Smooth muscle cell (in vitro differentiated cells): ENCODE results near the gene ATP1A4. TPM values are rescaled to one million over a fixed set of nuclear protein-coding genes. Genes with fewer than 3 reads are reported as not detected.

ENCODE experiments used
- DNase-seq: peaks from one replicate; lab custom pipeline; 2025; ENCODE audit not compliant: unreplicated experiment; lab: John Stamatoyannopoulos, UW
- H2AFZ ChIP-seq: fragments of 200-600 bp; sonication (generic); 2 replicates; pipeline ENCODE4 v1.6.0; 2016; ENCODE audit warnings: antibody characterized with exemption, low read depth, mild to moderate bottlenecking
- H3F3A ChIP-seq: fragments of 200-600 bp; sonication (generic); 2 replicates; pipeline ENCODE4 v1.6.0; 2017; ENCODE audit warnings: antibody characterized with exemption, low read depth
- H3K27ac ChIP-seq: fragments of 200-600 bp; sonication (generic); 2 replicates; pipeline ENCODE4 v1.5.1; 2016; ENCODE audit warnings: low read depth, mild to moderate bottlenecking
- H3K27me3 ChIP-seq: fragments of 200-600 bp; sonication (generic); 2 replicates; pipeline ENCODE4 v1.6.1; 2016; ENCODE audit warnings: low read depth, mild to moderate bottlenecking
- H3K36me3 ChIP-seq: fragments of 200-600 bp; sonication (generic); 2 replicates; pipeline ENCODE4 v1.5.1; 2016; ENCODE audit warnings: low read depth
- H3K4me1 ChIP-seq: fragments of 200-600 bp; sonication (generic); 2 replicates; pipeline ENCODE4 v1.5.1; 2016; ENCODE audit warnings: low read depth
- H3K4me2 ChIP-seq: fragments of 200-600 bp; sonication (generic); 2 replicates; pipeline ENCODE4 v1.6.0; 2016; ENCODE audit warnings: mild to moderate bottlenecking
- H3K4me3 ChIP-seq: fragments of 200-600 bp; sonication (generic); 2 replicates; pipeline ENCODE4 v1.5.1; 2016; ENCODE audit warnings: mild to moderate bottlenecking
- H3K79me2 ChIP-seq: fragments of 200-600 bp; sonication (generic); 2 replicates; pipeline ENCODE4 v1.6.0; 2016; ENCODE audit warnings: low read depth, mild to moderate bottlenecking
- H3K9ac ChIP-seq: fragments of 200-600 bp; sonication (generic); 2 replicates; pipeline ENCODE4 v1.6.0; 2016; ENCODE audit warnings: low read depth
- H3K9me3 ChIP-seq: fragments of 200-600 bp; sonication (generic); replicated peaks from 2 replicates; pipeline ENCODE4 v1.5.1; 2016; ENCODE audit warnings: low read depth
- H4K20me1 ChIP-seq: fragments of 200-600 bp; sonication (generic); 2 replicates; pipeline ENCODE4 v1.6.0; 2016; ENCODE audit warnings: low read depth
- WGBS: methylation state at CpG from one replicate; pipeline ENCODE4 v1.1.7; 2016; ENCODE audit warnings: low lambda C conversion rate; 5-methylcytosine and 5-hydroxymethylcytosine counted together
- polyA plus RNA-seq: library from polyadenylated mRNA; unstranded; fragments of >200 nt; fragmentation: Nextera tagmentation; extraction: Ambion mirVana; gene quantifications from 2 replicates; pipeline ENCODE4 v1.2.1, GENCODE V29; 2016
- total RNA-seq: library from RNA; depleted of rRNA; stranded (reverse); fragments of >200 nt; gene quantifications from 2 replicates; pipeline ENCODE4 v1.2.3, GENCODE V29; 2014
- TF ChIP-seq, protein P1 (sequence below): fragments of 200-600 bp; sonication (generic); IDR thresholded peaks from 2 replicates; pipeline ENCODE4 v1.5.1; 2017; ENCODE audit warnings: borderline replicate concordance, mild to moderate bottlenecking, antibody characterized with exemption; ENCODE audit not compliant: insufficient read depth, poor library complexity, severe bottlenecking

ATP1A4 gene
- total and polyA plus RNA-seq, 2 experiments from 2014 or later = not detected

DNA sequence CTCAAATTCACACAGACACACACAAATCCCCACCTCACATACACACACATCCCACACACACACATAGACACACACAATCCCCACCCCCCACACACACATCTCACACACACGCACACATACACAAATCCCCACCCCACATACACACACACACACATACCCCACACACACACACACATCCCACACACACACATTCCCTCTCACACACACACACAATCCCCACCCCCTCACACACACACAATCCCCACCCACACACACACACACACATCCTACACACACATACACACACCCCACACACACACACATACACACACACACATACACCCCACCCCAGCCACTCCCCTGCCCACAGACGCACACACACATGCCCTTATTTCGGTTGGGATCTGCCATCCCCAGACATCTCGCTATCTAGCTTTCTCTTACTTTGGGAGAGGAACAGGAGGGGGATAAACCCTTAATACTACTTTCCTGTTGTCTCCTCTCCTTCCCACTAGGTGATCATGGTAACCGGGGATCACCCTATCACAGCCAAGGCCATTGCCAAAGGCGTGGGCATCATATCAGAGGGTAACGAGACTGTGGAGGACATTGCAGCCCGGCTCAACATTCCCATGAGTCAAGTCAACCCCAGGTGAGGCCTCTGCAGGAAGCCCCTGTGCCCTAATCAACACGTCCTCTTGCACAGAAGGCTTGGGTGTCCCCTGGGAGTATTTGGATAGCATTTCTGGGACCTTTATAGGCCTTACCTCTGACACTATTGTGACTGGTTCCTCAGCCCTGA lies 17.2 kb upstream of the ATP1A4 start:
- H3K4me1 ChIP-seq = no peaks in the 10 kb centered on the region
- H3K4me3 ChIP-seq = no peak overlapping the region
- no peaks in the 10 kb centered on the region for H3K9me3 ChIP-seq
- H3K9ac ChIP-seq = no peak overlapping the region
- H3F3A ChIP-seq = no peaks in the 10 kb centered on the region
- H4K20me1 ChIP-seq = no peaks in the 10 kb centered on the region
- no peak overlapping the region for H3K27ac ChIP-seq
- 91% methylated on average over 8 of the region's 9 CpGs for WGBS
- H3K4me2 ChIP-seq = no peak overlapping the region
- H3K36me3 ChIP-seq = no peaks in the 10 kb centered on the region
- TF ChIP-seq, protein P1, sequence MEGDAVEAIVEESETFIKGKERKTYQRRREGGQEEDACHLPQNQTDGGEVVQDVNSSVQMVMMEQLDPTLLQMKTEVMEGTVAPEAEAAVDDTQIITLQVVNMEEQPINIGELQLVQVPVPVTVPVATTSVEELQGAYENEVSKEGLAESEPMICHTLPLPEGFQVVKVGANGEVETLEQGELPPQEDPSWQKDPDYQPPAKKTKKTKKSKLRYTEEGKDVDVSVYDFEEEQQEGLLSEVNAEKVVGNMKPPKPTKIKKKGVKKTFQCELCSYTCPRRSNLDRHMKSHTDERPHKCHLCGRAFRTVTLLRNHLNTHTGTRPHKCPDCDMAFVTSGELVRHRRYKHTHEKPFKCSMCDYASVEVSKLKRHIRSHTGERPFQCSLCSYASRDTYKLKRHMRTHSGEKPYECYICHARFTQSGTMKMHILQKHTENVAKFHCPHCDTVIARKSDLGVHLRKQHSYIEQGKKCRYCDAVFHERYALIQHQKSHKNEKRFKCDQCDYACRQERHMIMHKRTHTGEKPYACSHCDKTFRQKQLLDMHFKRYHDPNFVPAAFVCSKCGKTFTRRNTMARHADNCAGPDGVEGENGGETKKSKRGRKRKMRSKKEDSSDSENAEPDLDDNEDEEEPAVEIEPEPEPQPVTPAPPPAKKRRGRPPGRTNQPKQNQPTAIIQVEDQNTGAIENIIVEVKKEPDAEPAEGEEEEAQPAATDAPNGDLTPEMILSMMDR = no peak
- H3K27me3 ChIP-seq = no peaks in the 10 kb centered on the region
- no peak overlapping the region for H2AFZ ChIP-seq
- no peaks in the 10 kb centered on the region for H3K79me2 ChIP-seq
- no peak for DNase-seq

DNA sequence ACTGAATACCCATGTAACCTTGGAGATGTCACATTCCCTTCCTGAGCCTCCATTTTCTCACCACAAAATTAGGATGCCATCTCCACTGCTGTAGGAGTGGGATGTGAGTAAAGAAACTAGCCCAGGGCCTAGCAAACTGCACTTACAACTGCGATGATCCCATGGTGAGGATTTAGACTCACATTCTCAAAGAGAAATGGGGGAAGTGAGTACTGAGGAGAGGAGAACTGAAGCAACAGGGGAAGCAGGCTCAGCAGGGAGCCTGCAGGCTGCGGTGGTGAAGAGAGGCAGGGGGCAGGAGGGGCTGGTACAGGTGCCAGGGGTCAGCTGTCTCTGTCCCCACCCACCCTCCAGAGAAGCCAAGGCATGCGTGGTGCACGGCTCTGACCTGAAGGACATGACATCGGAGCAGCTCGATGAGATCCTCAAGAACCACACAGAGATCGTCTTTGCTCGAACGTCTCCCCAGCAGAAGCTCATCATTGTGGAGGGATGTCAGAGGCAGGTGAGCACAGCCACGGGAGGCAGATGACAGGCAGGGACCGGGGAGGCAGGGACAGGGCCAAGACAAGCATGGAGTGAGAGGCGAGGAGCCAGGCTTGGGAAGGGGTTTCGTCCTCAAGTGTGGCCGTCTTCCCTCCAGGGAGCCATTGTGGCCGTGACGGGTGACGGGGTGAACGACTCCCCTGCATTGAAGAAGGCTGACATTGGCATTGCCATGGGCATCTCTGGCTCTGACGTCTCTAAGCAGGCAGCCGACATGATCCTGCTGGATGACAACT lies 16.4 kb upstream of the ATP1A4 start:
- no peaks in the 10 kb centered on the region for H3K36me3 ChIP-seq
- no peak overlapping the region for H2AFZ ChIP-seq
- H3F3A ChIP-seq = no peaks in the 10 kb centered on the region
- no peak overlapping the region for H3K27ac ChIP-seq
- no peaks in the 10 kb centered on the region for H3K27me3 ChIP-seq
- H3K4me2 ChIP-seq = no peak overlapping the region
- no peaks in the 10 kb centered on the region for H3K79me2 ChIP-seq
- no peaks in the 10 kb centered on the region for H3K9me3 ChIP-seq
- WGBS = 90% methylated on average over 20 of the region's 20 CpGs
- TF ChIP-seq, protein P1 = no peak
- DNase-seq = no peak
- no peaks in the 10 kb centered on the region for H4K20me1 ChIP-seq
- no peaks in the 10 kb centered on the region for H3K4me1 ChIP-seq
- H3K9ac ChIP-seq = no peak overlapping the region
- H3K4me3 ChIP-seq = no peak overlapping the region

GRCh38 chr1:160136121-160136925 lies 15.1 kb upstream of the ATP1A4 start:
- H3K79me2 ChIP-seq = no peaks in the 10 kb centered on the region
- H3K36me3 ChIP-seq = no peaks in the 10 kb centered on the region
- no peak overlapping the region for H3K9ac ChIP-seq
- WGBS = 93% methylated on average over 22 of the region's 22 CpGs
- TF ChIP-seq, protein P1 = no peak
- DNase-seq = no peak
- no peaks in the 10 kb centered on the region for H3K27me3 ChIP-seq
- no peaks in the 10 kb centered on the region for H4K20me1 ChIP-seq
- H3F3A ChIP-seq = no peaks in the 10 kb centered on the region
- no peaks in the 10 kb centered on the region for H3K9me3 ChIP-seq
- H3K4me2 ChIP-seq = no peak overlapping the region
- H3K27ac ChIP-seq = no peak overlapping the region
- no peak overlapping the region for H3K4me3 ChIP-seq
- no peak overlapping the region for H2AFZ ChIP-seq
- no peaks in the 10 kb centered on the region for H3K4me1 ChIP-seq
